ENCODE data around the gene THBS4.

Gene THBS4

GRCh38 chr5:80008995-80009765 lies 26.0 kb upstream of the THBS4 start:
- H3K9ac ChIP-seq (ENCODE audit: insufficient read length), result no peak overlapping the region
- H3K36me3 ChIP-seq (ENCODE audit: insufficient read depth, low read length), result no peaks in the 10 kb centered on the region
- H3K27ac ChIP-seq, result no peak overlapping the region
- H3K4me3 ChIP-seq, result no peak overlapping the region
- no peaks in the 10 kb centered on the region for H3K9me3 ChIP-seq (ENCODE audit: low read depth, low read length)
- TF ChIP-seq EZH2 (IDR thresholded peaks at IDR 0.05) (no peak), FOXP2 (optimal IDR thresholded peaks at IDR 0.05; ENCODE audit: control extremely low read depth, extremely low read length, insufficient read depth) (no peak), POLR2AphosphoS5 (IDR thresholded peaks at IDR 0.05; ENCODE audit: borderline replicate concordance, low read depth, low read length) (no peak)
- no peak for DNase-seq (ENCODE audit: low read depth, low spot score)

DNA sequence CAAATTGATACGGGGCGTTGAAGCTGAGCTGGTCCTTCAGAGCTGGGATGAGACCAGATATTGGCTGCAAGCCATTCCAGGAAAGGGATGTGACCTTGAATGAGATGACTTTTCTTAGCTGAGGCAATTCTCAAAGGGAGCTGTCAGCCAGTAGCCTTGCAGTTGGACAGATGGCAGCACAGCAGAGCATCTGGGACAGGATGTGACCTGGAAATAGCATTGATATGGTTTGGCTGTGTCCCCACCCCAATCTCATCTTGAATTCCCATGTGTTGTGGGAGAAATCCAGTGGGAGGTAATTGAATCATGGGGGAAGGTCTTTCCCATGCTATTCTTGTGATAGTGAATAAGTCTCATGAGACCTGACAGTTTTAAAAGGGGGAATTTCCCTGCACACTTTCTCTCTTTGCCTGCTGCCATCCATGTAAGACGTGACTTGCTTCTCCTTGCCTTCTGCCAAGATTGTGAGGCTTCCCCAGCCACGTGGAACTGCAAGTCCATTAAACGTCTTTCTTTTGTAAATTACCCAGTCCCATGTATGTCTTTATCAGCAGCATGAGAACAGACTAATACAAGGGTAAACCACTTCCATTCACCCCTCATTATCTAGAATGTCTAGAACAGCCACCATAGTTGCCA lies 24.3 kb upstream of the THBS4 start:
- Histone ChIP-seq H3K4me3 (no peak overlapping the region), H3K36me3 (ENCODE audit: insufficient read depth, low read length) (no peaks in the 10 kb centered on the region), H3K9me3 (ENCODE audit: low read depth, low read length) (no peaks in the 10 kb centered on the region), H3K9ac (ENCODE audit: insufficient read length) (no peak overlapping the region), H3K27ac (no peak overlapping the region)
- no peak for TF ChIP-seq FOXP2 (optimal IDR thresholded peaks at IDR 0.05; ENCODE audit: control extremely low read depth, extremely low read length, insufficient read depth)
- no peak for DNase-seq (ENCODE audit: low read depth, low spot score)

DNA sequence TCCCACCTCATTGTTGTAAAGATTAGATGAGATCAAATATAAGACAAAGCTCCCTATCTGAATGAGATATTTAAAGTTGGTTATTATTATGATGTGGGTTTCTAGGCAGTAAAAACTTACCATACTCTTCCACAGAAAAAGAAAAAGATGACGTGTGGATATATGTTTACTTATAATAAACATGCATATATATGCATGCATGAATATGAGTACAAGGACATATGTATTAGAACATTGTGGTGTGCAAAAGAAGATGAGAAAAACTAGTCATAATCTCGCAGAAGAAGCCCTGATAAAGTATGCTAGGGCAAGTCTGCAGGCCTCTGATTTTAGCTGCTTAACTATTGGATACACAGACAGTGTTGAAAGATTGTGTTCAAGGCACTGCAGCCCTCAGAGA lies 10.1 kb upstream of the THBS4 start:
- Histone ChIP-seq H3K36me3 (ENCODE audit: insufficient read depth, low read length) (no peaks in the 10 kb centered on the region), H3K27ac (no peak overlapping the region), H3K9ac (ENCODE audit: insufficient read length) (no peak overlapping the region), H3K9me3 (ENCODE audit: low read depth, low read length) (no peaks in the 10 kb centered on the region), H3K4me3 (no peak overlapping the region)
- no peak for DNase-seq (ENCODE audit: low read depth, low spot score)
- TF ChIP-seq EZH2 (IDR thresholded peaks at IDR 0.05) (no peak), POLR2AphosphoS5 (IDR thresholded peaks at IDR 0.05; ENCODE audit: borderline replicate concordance, low read depth, low read length) (no peak), FOXP2 (optimal IDR thresholded peaks at IDR 0.05; ENCODE audit: control extremely low read depth, extremely low read length, insufficient read depth) (no peak)

DNA sequence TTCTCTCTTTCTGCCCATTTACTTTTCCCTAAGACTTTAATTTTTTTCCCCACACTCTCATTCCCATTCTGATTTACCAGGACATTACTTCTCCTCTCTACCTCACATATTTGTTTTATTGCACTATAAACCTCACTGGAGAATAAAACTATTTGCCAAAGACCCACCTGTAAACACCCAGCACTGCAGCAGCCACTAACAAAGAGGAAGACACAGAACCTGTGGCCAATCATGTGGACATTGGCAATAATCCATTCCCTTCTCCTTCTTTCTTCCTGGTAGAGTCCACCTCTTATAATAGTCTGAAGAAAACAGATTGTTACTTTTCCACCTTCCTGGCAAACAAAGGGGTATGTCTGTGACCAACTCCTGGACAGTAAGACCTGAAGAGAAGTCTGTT lies 8.3 kb upstream of the THBS4 start:
- Histone ChIP-seq H3K9ac (ENCODE audit: insufficient read length) (no peak overlapping the region), H3K27ac (no peak overlapping the region), H3K36me3 (ENCODE audit: insufficient read depth, low read length) (no peaks in the 10 kb centered on the region), H3K4me3 (no peak overlapping the region), H3K9me3 (ENCODE audit: low read depth, low read length) (no peaks in the 10 kb centered on the region)
- TF ChIP-seq FOXP2 (optimal IDR thresholded peaks at IDR 0.05; ENCODE audit: control extremely low read depth, extremely low read length, insufficient read depth) (no peak), POLR2AphosphoS5 (IDR thresholded peaks at IDR 0.05; ENCODE audit: borderline replicate concordance, low read depth, low read length) (no peak), EZH2 (IDR thresholded peaks at IDR 0.05) (no peak)
- no peak for DNase-seq (ENCODE audit: low read depth, low spot score)

GRCh38 chr5:80031109-80031508 lies 4.0 kb upstream of the THBS4 start:
- no peaks in the 10 kb centered on the region for H3K9me3 ChIP-seq (ENCODE audit: low read depth, low read length)
- no peak for TF ChIP-seq FOXP2 (optimal IDR thresholded peaks at IDR 0.05; ENCODE audit: control extremely low read depth, extremely low read length, insufficient read depth)
- DNase-seq (ENCODE audit: low read depth, low spot score), result no peak
- no peak overlapping the region for H3K9ac ChIP-seq (ENCODE audit: insufficient read length)
- no peaks in the 10 kb centered on the region for H3K36me3 ChIP-seq (ENCODE audit: insufficient read depth, low read length)
- no peak overlapping the region for H3K27ac ChIP-seq
- H3K4me3 ChIP-seq, result no peak overlapping the region

DNA sequence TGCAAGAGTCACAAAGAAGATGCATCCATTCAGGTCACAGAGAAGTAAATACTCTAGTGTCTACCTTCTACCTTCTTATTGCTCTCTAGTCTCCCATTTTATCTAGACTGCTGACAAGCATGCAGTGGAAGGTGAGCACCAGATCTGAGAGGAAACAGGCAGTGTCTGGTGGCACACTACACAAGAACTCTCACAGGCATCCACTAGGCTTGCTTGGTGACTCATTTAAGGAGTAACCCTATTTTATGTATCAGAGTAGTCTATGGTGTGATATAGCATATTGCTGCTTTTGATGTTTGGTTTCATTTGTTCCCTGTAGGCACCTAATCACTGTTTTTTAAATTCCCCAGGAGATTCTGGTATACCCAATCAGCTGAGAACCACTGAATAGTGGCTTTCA lies 1.6 kb upstream of the THBS4 start:
- H3K4me3 ChIP-seq, result no peak overlapping the region
- DNase-seq (ENCODE audit: low read depth, low spot score), result no peak
- no peak overlapping the region for H3K27ac ChIP-seq
- H3K9ac ChIP-seq (ENCODE audit: insufficient read length), result no peak overlapping the region
- H3K9me3 ChIP-seq (ENCODE audit: low read depth, low read length), result no peaks in the 10 kb centered on the region
- no peaks in the 10 kb centered on the region for H3K36me3 ChIP-seq (ENCODE audit: insufficient read depth, low read length)
- no peak for TF ChIP-seq POLR2AphosphoS5 (IDR thresholded peaks at IDR 0.05; ENCODE audit: borderline replicate concordance, low read depth, low read length)
- TF ChIP-seq EZH2 (IDR thresholded peaks at IDR 0.05), result no peak
- TF ChIP-seq FOXP2 (optimal IDR thresholded peaks at IDR 0.05; ENCODE audit: control extremely low read depth, extremely low read length, insufficient read depth), result no peak

- Histone ChIP-seq H3K4me3 (no peak overlapping the region), H3K9ac (ENCODE audit: insufficient read length) (no peak overlapping the region), H3K9me3 (ENCODE audit: low read depth, low read length) (no peaks in the 10 kb centered on the region), H3K27ac (no peak overlapping the region), H3K36me3 (ENCODE audit: insufficient read depth, low read length) (no peaks in the 10 kb centered on the region)
- TF ChIP-seq FOXP2 (optimal IDR thresholded peaks at IDR 0.05; ENCODE audit: control extremely low read depth, extremely low read length, insufficient read depth) (no peak), POLR2AphosphoS5 (IDR thresholded peaks at IDR 0.05; ENCODE audit: borderline replicate concordance, low read depth, low read length) (no peak), EZH2 (IDR thresholded peaks at IDR 0.05) (no peak)
- no peak for DNase-seq (ENCODE audit: low read depth, low spot score)
Observed at GRCh38 chr5:80034559-80034958, 589 bp upstream of the THBS4 start.

GRCh38 chr5:80035839-80036238 lies 691 bp downstream of the THBS4 start:
- H3K4me3 ChIP-seq, result no peak overlapping the region
- H3K9ac ChIP-seq (ENCODE audit: insufficient read length), result no peak overlapping the region
- H3K36me3 ChIP-seq (ENCODE audit: insufficient read depth, low read length), result no peaks in the 10 kb centered on the region
- TF ChIP-seq POLR2AphosphoS5 (IDR thresholded peaks at IDR 0.05; ENCODE audit: borderline replicate concordance, low read depth, low read length) (no peak), FOXP2 (optimal IDR thresholded peaks at IDR 0.05; ENCODE audit: control extremely low read depth, extremely low read length, insufficient read depth) (no peak), EZH2 (IDR thresholded peaks at IDR 0.05) (no peak)
- no peak overlapping the region for H3K27ac ChIP-seq
- DNase-seq (ENCODE audit: low read depth, low spot score), result no peak
- no peaks in the 10 kb centered on the region for H3K9me3 ChIP-seq (ENCODE audit: low read depth, low read length)

DNA sequence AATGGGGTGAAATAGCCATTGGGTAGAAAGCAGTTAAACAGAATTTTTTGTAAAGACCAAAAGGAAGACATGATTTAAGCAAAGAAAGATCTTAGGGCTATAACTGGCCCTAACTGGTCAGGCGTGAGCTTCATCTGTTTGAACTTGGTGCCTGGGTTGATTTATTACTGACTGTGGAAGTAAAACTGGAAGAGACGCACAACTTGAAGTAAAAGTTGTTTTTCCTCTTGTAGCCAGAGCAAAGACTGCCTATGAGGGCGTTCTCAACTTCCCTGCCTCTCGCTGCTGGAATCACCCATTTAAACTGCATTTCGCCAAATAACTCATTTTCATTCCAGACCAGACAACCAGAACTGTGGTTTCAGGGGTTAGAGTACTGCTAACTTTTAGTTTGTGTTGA lies 1.5 kb downstream of the THBS4 start:
- Histone ChIP-seq H3K9me3 (ENCODE audit: low read depth, low read length) (no peaks in the 10 kb centered on the region), H3K36me3 (ENCODE audit: insufficient read depth, low read length) (no peaks in the 10 kb centered on the region), H3K27ac (no peak overlapping the region), H3K4me3 (no peak overlapping the region), H3K9ac (ENCODE audit: insufficient read length) (no peak overlapping the region)
- DNase-seq (ENCODE audit: low read depth, low spot score), result no peak
- no peak for TF ChIP-seq POLR2AphosphoS5 (IDR thresholded peaks at IDR 0.05; ENCODE audit: borderline replicate concordance, low read depth, low read length)
- no peak for TF ChIP-seq FOXP2 (optimal IDR thresholded peaks at IDR 0.05; ENCODE audit: control extremely low read depth, extremely low read length, insufficient read depth)
- no peak for TF ChIP-seq EZH2 (IDR thresholded peaks at IDR 0.05)
